HL-60 (cell line): ENCODE results near the gene PCSK2.

Experiments used
- DNase-seq, 2 experiments: peaks; one replicate each; pipeline ENCODE4 v3.0.0-alpha.2; 2010 to 2020; ENCODE audit warnings: low read depth in 1 of 2, low spot score in 1 of 2
- H3K27ac ChIP-seq: fragments of 250-450 bp; sonication (Bioruptor Pico); replicated peaks from 2 replicates; pipeline ENCODE4 v1.5.1; 2020; ENCODE audit warnings: mild to moderate bottlenecking, moderate library complexity
- H3K27me3 ChIP-seq: fragments of 250-450 bp; sonication (Bioruptor Pico); 2 replicates; pipeline ENCODE4 v1.5.1; 2021; ENCODE audit warnings: mild to moderate bottlenecking, moderate library complexity; ENCODE audit not compliant: insufficient read depth, poor library complexity, severe bottlenecking
- H3K4me3 ChIP-seq: replicated peaks from 2 replicates; pipeline ENCODE4 v1.5.1; 2011; ENCODE audit warnings: mild to moderate bottlenecking, control low read depth, low read length; ENCODE audit not compliant: insufficient read depth
- CTCF ChIP-seq: IDR thresholded peaks from one replicate; pipeline ENCODE4 v1.5.1; 2011; ENCODE audit warnings: low read length, control low read depth, inconsistent platforms; ENCODE audit not compliant: insufficient read depth
- GABPA ChIP-seq: IDR thresholded peaks from 2 replicates; pipeline ENCODE4 v1.6.1; 2012; ENCODE audit warnings: low read depth
- POLR2AphosphoS5 ChIP-seq: IDR thresholded peaks from 2 replicates; pipeline ENCODE4 v1.6.1; 2012; ENCODE audit warnings: low read depth
- REST ChIP-seq: IDR thresholded peaks from 2 replicates; pipeline ENCODE4 v1.6.1; 2012; ENCODE audit warnings: low read depth; ENCODE audit not compliant: insufficient replicate concordance
- SPI1 ChIP-seq: IDR thresholded peaks from 2 replicates; pipeline ENCODE4 v1.6.1; 2012; ENCODE audit warnings: low read depth, mild to moderate bottlenecking, borderline replicate concordance

The PCSK2 gene

GRCh38 chr20:17507032-17507431 lies 280.2 kb downstream of the PCSK2 start:
- Histone ChIP-seq H3K27ac (no peak overlapping the region), H3K4me3 (no peak overlapping the region), H3K27me3 (peaks cover 4% of the 10 kb centered on the region)
- DNase-seq = no peak
- TF ChIP-seq REST (no peak), SPI1 (no peak), POLR2AphosphoS5 (no peak), CTCF (no peak), GABPA (no peak)

- no peak for DNase-seq
- peaks cover 4% of the 10 kb centered on the region for H3K27me3 ChIP-seq
- H3K4me3 ChIP-seq = no peak overlapping the region
- H3K27ac ChIP-seq = no peak overlapping the region
- TF ChIP-seq CTCF (no peak), POLR2AphosphoS5 (no peak), SPI1 (no peak), GABPA (no peak), REST (no peak)
Observed at GRCh38 chr20:17507531-17507930, 280.7 kb downstream of the PCSK2 start.

DNA sequence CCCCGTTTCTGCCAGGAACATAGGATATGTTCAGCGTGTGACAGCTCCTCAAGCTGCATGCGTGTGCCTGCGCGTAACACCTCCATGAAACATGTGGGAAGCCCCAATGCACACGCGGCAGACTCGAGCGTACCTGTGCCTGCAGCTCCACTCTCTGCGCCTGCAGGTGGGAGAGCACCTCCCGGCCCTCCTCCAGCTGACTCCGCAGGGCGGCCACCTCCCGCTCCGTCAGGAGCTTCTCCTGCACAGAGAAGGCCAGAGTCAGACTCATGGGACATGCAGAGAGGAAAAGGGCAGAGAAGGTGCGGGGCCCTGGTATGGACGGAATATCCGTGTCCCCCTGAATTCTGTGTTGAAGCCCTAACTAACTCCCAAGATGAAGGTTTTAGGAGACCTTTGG lies 281.9 kb downstream of the PCSK2 start:
- H3K27me3 ChIP-seq = peaks cover 4% of the 10 kb centered on the region
- no peak overlapping the region for H3K27ac ChIP-seq
- no peak overlapping the region for H3K4me3 ChIP-seq
- DNase-seq = no peak
- TF ChIP-seq SPI1 (no peak), POLR2AphosphoS5 (no peak), CTCF (no peak), REST (no peak), GABPA (no peak)
